ENCODE measurements around the gene LTBP1.

- TF ChIP-seq POLR2A (IDR thresholded peaks at IDR 0.05) (no peak), CTCF (IDR thresholded peaks at IDR 0.05) (no peak), EP300 (IDR thresholded peaks at IDR 0.05; ENCODE audit: low read depth) (no peak)
Measured at GRCh38 chr2:33116799-33117198, 170.0 kb downstream of the LTBP1 start.

Data from transverse colon (tissue), 3 donors.